ENCODE measurements around the gene SRSF9.
A peak's percentile ranks its signal among the peaks of the same experiment; 100 is the strongest.
"Not testable (repeated sequence)": the region's sequence is repeated elsewhere in the genome, so short reads cannot be mapped to it uniquely, and the experiment has no call there.

SRSF9 gene

GRCh38 chr12:120481022-120481767 is 11.6 kb upstream of the SRSF9 start:
- DNase-seq = no peak

- DNase-seq = no peak
Observed at GRCh38 chr12:120480211-120480610, 10.7 kb upstream of the SRSF9 start.

GRCh38 chr12:120479458-120479857 is 9.9 kb upstream of the SRSF9 start:
- DNase-seq = no peak

DNA sequence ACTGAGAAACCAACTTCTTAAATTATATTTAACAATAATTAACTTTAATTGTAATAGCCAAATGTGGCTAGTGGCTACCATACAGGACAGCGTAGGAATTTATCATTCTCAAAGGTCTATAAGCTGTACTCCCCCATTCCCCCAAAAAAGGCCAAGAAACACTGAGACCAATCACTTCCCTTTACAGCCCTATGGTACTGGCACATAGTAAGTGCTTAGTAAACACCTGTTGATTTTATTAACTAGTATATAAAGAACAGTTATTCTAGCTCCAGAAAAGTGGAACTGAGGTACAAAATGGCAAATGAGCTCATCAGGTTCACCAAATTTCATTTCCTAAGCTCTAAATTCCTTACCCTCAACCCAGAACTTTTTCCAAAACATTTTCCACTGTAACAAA is 6.1 kb upstream of the SRSF9 start:
- DNase-seq = no peak

DNA sequence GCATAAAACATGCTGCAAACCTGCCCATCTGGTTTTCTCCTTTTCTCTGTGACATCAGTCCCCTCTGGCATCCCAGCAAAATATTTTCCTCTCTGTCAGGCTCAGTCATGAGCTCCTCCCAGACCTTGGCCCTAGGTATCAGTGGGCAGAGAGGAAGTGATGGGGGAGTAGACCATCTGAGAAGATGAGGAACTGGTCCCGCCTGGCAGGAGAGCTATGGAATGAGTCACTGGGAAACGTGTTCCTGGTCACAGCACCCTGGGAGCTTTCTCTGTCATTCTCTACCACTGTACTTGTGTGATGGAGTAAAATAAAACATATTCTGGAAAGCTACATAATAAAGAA is 5.0 kb upstream of the SRSF9 start:
- DNase-seq = peak; percentile 83 to 88 (median 86)

- peak; percentile 29 to 55 (median 41) for DNase-seq
Observed at GRCh38 chr12:120473807-120474615, 4.5 kb upstream of the SRSF9 start.

GRCh38 chr12:120472521-120472920 is 3.0 kb upstream of the SRSF9 start:
- DNase-seq = peak in 2 of 3 donors; percentile 43 to 53

- no peak for DNase-seq
Observed at GRCh38 chr12:120470150-120470784, 719 bp upstream of the SRSF9 start.

DNA sequence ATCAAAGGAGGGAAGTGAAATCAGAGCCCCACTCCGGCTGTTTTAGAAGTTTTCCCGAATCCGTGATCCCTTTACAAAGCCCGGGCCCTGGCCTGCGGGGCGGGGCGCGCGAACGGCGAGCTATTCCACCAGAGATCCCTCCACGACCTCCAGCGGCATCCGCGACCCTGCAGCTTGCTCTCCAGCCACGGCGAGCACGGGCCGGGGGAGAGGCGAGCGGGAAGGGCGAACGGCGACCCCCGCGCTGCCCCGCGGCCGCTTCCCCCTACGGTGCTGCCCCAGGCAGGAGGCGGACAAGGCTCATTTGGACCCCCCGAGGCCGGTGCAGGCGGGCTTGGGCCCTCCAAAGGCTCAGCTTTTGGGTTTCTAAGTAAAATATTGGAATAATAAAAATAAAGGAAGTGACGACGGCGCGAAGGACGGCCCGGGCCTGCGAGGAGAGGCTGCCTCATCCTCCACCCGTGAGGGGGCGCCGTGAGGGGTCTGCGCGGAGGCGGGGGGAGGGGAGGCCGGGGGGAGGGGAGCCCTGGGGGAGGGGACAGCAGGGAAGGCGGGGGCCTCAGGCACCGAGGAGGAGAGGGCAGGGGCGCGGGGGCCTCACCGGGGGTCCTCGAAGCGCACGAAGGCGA is 613 bp downstream of the SRSF9 start:
- DNase-seq = peak in 2 of 3 donors; percentile 39 to 57

- DNase-seq = peak; percentile 69 to 78 (median 71)
Observed at GRCh38 chr12:120468325-120468820, 1.2 kb downstream of the SRSF9 start.

DNA sequence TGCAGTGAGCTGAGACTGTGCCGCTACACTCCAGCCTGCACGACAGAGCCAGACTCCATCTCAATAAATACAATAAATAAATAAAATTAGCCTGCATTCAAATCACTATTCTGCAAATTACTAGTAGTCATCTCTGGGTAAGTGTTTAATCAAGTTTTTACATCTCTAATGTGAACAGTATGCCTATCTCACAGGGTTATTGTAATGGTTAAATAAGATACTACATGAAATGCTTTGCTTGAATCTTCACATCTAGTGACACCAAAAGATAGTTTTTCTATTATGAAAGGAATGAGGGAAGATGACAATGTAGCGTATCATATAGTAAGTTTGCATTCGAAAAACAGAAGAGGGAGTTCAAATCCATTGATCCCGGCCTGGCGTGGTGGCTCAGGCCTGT is 2.1 kb downstream of the SRSF9 start:
- no peak for DNase-seq

DNA sequence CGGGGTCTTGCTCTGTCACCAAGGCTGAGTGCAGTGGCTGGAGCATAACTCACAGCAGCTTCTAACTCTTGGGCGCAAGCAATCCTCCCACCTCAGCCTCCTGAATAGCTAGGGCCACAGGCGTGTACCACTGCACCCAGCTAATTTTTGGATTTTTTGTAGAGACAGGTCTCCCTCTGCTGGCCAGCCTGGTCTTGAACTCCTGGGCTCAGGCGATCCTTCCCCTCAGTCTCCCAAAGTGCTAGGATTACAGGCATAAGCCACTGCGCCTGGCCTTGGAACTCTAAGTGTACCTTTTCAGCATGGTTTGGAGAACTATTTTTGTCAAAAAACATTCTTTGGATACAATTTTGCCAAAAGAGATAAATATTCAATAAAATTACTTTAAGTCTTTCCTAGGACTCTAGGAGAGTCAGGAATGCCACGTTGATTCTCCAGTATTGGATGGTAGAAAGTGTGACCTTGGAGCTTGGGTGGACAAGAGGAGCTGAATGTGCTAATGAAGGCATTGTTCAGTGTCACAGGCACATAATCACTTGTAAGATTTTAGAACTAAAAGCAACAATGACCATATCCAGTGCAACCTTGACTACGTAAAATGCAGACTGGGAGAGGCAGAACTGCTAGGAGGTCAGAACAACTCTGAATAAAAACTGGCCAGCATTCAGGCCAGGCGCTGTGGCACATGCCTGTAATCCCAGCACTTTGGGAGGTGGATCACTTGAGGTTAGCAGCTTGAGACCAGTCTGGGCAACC is 2.8 kb downstream of the SRSF9 start:
- DNase-seq = peak; percentile 53 to 65 (median 64)

- peak; percentile 45 to 73 (median 59) for DNase-seq
Observed at GRCh38 chr12:120465756-120466155, 3.8 kb downstream of the SRSF9 start.

DNA sequence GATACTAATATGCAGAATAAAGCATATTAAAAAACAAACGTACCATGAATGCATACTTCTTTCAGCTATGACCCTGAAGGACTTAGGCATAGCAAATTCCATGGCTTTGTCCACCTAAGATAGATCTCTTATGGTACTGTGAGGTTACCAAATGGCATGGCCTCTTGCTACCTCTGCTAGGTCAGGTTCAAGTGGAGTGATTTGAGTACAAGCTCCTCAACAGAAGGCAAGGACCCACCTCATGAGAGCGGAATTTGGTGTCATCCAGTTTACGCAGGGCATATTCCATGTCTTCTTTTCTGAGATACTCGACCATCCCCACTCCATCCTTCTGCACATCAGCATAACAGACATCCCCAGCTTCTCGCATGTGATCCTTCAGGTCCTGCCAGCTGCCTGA is 5.8 kb downstream of the SRSF9 start:
- no peak for DNase-seq

DNA sequence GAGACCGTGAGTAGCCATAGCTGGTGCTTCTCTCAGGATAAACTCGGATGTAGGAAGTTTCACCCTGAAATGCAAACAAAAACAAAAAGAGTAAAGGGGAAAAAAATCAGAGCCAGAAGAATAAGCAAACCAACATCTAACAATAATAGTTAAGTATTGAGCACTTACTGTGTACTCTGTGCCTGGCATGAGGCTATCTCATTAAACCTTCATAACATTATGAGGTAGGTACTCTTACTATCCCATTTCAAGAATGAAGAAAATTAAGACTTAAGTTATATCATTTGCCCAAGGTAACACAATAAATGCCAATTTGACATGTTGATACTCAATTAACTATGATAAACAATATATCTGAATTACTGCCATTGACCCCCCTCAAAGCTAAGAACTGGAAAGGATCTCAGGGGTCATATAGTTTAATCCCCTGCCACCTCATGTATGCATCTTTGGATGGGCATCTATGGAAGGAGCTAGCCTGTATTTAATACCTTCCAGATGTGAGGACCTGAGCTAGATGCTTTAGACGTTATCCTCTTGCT is 7.4 kb downstream of the SRSF9 start:
- DNase-seq = no peak

GRCh38 chr12:120460157-120460556 is 9.4 kb downstream of the SRSF9 start:
- DNase-seq = no peak

GRCh38 chr12:120457133-120457532 is 12.4 kb downstream of the SRSF9 start:
- DNase-seq = no peak

DNA sequence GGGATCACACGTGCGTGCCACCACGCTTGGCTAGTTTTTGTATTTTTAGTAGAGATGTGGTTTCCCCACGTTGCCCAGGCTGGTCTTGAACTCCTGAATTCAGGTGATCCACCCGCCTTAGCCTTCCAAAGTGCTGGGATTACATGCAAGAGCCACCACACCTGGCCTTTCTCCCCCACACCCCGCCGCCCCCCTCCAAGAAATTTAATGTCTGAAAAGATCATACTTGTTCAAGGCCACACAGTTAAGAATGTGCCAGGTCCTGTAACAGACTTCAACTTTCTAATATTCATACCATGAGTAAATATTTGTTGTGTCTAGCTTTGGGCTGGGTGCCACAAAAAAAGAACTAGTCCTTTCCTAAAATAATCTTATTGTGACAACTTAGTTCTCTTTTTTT is 14.2 kb downstream of the SRSF9 start:
- DNase-seq = no peak

DNA sequence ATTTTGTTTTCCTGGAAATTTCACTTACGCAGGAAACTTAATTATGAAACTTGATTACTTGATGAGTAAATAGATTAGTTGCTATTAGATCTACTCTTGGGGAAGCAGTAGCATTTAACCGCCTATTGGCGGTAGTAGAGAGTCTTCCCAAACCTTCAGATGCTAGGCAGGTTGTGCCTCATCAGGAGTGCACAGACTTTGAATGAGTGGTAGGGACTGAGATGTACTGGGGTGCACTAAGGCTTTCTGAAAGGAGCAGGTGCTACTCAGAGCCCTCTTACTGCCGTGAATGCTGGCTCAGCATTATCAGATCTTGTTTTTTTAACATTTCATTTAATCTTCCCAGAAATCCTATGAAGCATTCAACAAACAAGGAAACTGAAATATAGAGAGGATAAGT is 15.6 kb downstream of the SRSF9 start:
- DNase-seq = peak; percentile 44 to 60 (median 56)

- DNase-seq = no peak
Observed at GRCh38 chr12:120453060-120453750, 16.3 kb downstream of the SRSF9 start.

- DNase-seq = not testable (repeated sequence)
Observed at GRCh38 chr12:120452524-120452923, 17.0 kb downstream of the SRSF9 start.

Measured in suppressor macrophage treated with lipopolysaccharide for 1 hour (primary cell).